HCT116 (cell line): ENCODE measurements around the gene FGFR4. TPM values are rescaled to one million over a fixed set of nuclear protein-coding genes. Genes with fewer than 3 reads are reported as not detected.

Experiments used
- ATAC-seq: fragments of 200-7000 bp; cut with Tn5 transposase; 2 replicates; pipeline ENCODE4 v1.9.1; 2020; ENCODE audit warnings: mild to moderate bottlenecking, moderate library complexity
- BruUV-seq: library from RNA; stranded (reverse); fragments of 400-500 nt; replicated peaks from 2 replicates; lab custom pipeline; 2021; lab: Mats Ljungman, UMichigan
- CTCF ChIA-PET: fragments of 300-600 bp; sonication (Branson Sonifier 250); formaldehyde crosslinking; loops from one replicate; lab custom pipeline; 2021; ENCODE audit warnings: antibody characterized with exemption; lab: Charles Lee
- POLR2A ChIA-PET: fragments of 300-600, 350-600 bp; sonication (Branson Sonifier 250); formaldehyde crosslinking; loops from one replicate; lab custom pipeline; 2021; ENCODE audit warnings: antibody characterized with exemption; lab: Charles Lee
- RAD21 ChIA-PET, 2 experiments: fragments of 300-600 bp; sonication (Branson Sonifier 250); formaldehyde crosslinking; loops; one replicate each; lab custom pipeline; 2023; ENCODE audit warnings: low total read pairs in 2 of 2; ENCODE audit not compliant: uncharacterized antibody in 2 of 2, unreplicated experiment in 2 of 2, low non-redundant PET in 1 of 2; lab: Charles Lee
- DNase-seq: peaks from one replicate; pipeline ENCODE4 v3.0.0-alpha.2; 2010; ENCODE audit warnings: low read depth, low spot score
- H2AFZ ChIP-seq: fragments of 200-600 bp; shearing (Covaris generic), sonication (generic); 2 replicates; pipeline ENCODE4 v1.6.1; 2017; ENCODE audit warnings: low read depth, mixed run types, mixed read lengths, antibody characterized with exemption, low read length; ENCODE audit not compliant: poor library complexity, severe bottlenecking
- H3K27ac ChIP-seq: 2 replicates; pipeline ENCODE4 v1.5.1; 2012; ENCODE audit warnings: low read depth, low read length
- H3K27me3 ChIP-seq: fragments of 200-600 bp; sonication (generic); 2 replicates; pipeline ENCODE4 v1.6.1; 2016; ENCODE audit warnings: mixed run types, low read length, mixed read lengths; ENCODE audit not compliant: insufficient read depth
- H3K36me3 ChIP-seq, 2 experiments: fragments of 200-500 bp in 1 of 2; fragments of 200-600 bp in 1 of 2; sonication (Bioruptor generic) in 1 of 2; sonication (generic) in 1 of 2; 2 replicates each; pipeline versions ENCODE4 v1.5.1 to v1.6.1; 2014 to 2016; ENCODE audit warnings: low read length in 2 of 2, inconsistent platforms in 1 of 2, mixed read lengths in 1 of 2, mixed run types in 1 of 2; ENCODE audit not compliant: insufficient read depth in 2 of 2, control insufficient read depth in 1 of 2
- H3K4me1 ChIP-seq, 2 experiments: fragments of 200-600 bp in 1 of 2; sonication (generic) in 1 of 2; 2 replicates each; pipeline versions ENCODE4 v1.5.1 to v1.6.1; 2012 to 2017; ENCODE audit warnings: low read length in 2 of 2, inconsistent platforms in 1 of 2, mild to moderate bottlenecking in 1 of 2, mixed read lengths in 1 of 2, mixed run types in 1 of 2, moderate library complexity in 1 of 2; ENCODE audit not compliant: insufficient read depth in 2 of 2, control insufficient read depth in 1 of 2
- H3K4me2 ChIP-seq: fragments of 200-600 bp; sonication (generic); 2 replicates; pipeline ENCODE4 v1.6.1; 2017; ENCODE audit warnings: mixed run types, low read length, mixed read lengths
- H3K4me3 ChIP-seq, 2 experiments: fragments of 200-600 bp in 1 of 2; sonication (generic) in 1 of 2; replicated peaks in 1 of 2; 2 replicates each; pipeline ENCODE4 v1.5.1; 2011 to 2016; ENCODE audit warnings: low read length in 2 of 2, control low read depth in 1 of 2, low read depth in 1 of 2, mild to moderate bottlenecking in 1 of 2, mixed read lengths in 1 of 2, mixed run types in 1 of 2
- H3K79me2 ChIP-seq: fragments of 200-600 bp; sonication (generic); 2 replicates; pipeline ENCODE4 v1.6.1; 2017; ENCODE audit warnings: mild to moderate bottlenecking, mixed run types, low read length, moderate library complexity, mixed read lengths; ENCODE audit not compliant: insufficient read depth
- H3K9ac ChIP-seq: fragments of 200-600 bp; sonication (generic); 2 replicates; pipeline ENCODE4 v1.6.1; 2016; ENCODE audit warnings: low read length, mixed read lengths
- H3K9me2 ChIP-seq: fragments of 200-600 bp; sonication (generic), shearing (Covaris generic); 2 replicates; pipeline ENCODE4 v1.6.1; 2017; ENCODE audit warnings: mixed run types, mild to moderate bottlenecking, moderate library complexity; ENCODE audit not compliant: insufficient read depth
- H3K9me3 ChIP-seq, 2 experiments: fragments of 200-500 bp in 1 of 2; fragments of 200-600 bp in 1 of 2; sonication (Bioruptor generic) in 1 of 2; sonication (generic) in 1 of 2; 2 replicates each; pipeline ENCODE4 v1.6.1; 2014 to 2017; ENCODE audit warnings: low read length in 2 of 2, mixed read lengths in 2 of 2, inconsistent platforms in 1 of 2, low read depth in 1 of 2, mild to moderate bottlenecking in 1 of 2, mixed run types in 1 of 2, moderate library complexity in 1 of 2; ENCODE audit not compliant: control insufficient read depth in 1 of 2, insufficient read depth in 1 of 2
- H4K20me1 ChIP-seq: fragments of 200-600 bp; sonication (generic), shearing (Covaris generic); 2 replicates; pipeline ENCODE4 v1.6.1; 2017; ENCODE audit warnings: mixed run types, mild to moderate bottlenecking, moderate library complexity; ENCODE audit not compliant: insufficient read depth
- ATF3 ChIP-seq: IDR thresholded peaks from 2 replicates; pipeline ENCODE4 v1.6.1; 2012
- CBX3 ChIP-seq: IDR thresholded peaks from 2 replicates; pipeline ENCODE4 v1.6.1; 2012; ENCODE audit warnings: low read depth
- CEBPB ChIP-seq: IDR thresholded peaks from 2 replicates; pipeline ENCODE4 v1.6.1; 2012; ENCODE audit warnings: low read depth
- CTCF ChIP-seq, 3 experiments: fragments of 200-600 bp in 1 of 3; sonication (generic) in 1 of 3; IDR thresholded peaks in 2 of 3; conservative IDR thresholded peaks in 1 of 3; 2 replicates each; pipeline ENCODE4 v1.5.1; 2012 to 2017; ENCODE audit warnings: low read depth in 2 of 3, low read length in 2 of 3, antibody characterized with exemption in 1 of 3, borderline replicate concordance in 1 of 3, control low read depth in 1 of 3, mild to moderate bottlenecking in 1 of 3, mixed read lengths in 1 of 3, mixed run types in 1 of 3, moderate library complexity in 1 of 3; ENCODE audit not compliant: insufficient read depth in 1 of 3
- EZH2 ChIP-seq: fragments of 200-600 bp; sonication (generic); IDR thresholded peaks from 2 replicates; pipeline ENCODE4 v1.6.1; 2017; ENCODE audit warnings: antibody characterized with exemption, mixed run types
- FOSL1 ChIP-seq: IDR thresholded peaks from 2 replicates; pipeline ENCODE4 v1.6.1; 2012; ENCODE audit warnings: low read depth
- JUND ChIP-seq: IDR thresholded peaks from 2 replicates; pipeline ENCODE4 v1.6.1; 2012
- POLR2AphosphoS5 ChIP-seq: IDR thresholded peaks from 2 replicates; pipeline ENCODE4 v1.6.1; 2011; ENCODE audit warnings: mild to moderate bottlenecking, low read depth, low read length, moderate library complexity
- RAD21 ChIP-seq: IDR thresholded peaks from 2 replicates; pipeline ENCODE4 v1.6.1; 2012; ENCODE audit warnings: low read depth, mild to moderate bottlenecking
- REST ChIP-seq: IDR thresholded peaks from 2 replicates; pipeline ENCODE4 v1.6.1; 2012; ENCODE audit warnings: low read depth
- SIN3A ChIP-seq: IDR thresholded peaks from 2 replicates; pipeline ENCODE4 v1.6.1; 2012; ENCODE audit warnings: low read depth
- SP1 ChIP-seq: IDR thresholded peaks from 2 replicates; pipeline ENCODE4 v1.6.1; 2012; ENCODE audit warnings: low read depth
- TCF7L2 ChIP-seq: IDR thresholded peaks from 2 replicates; pipeline ENCODE4 v1.7.0; 2011; ENCODE audit warnings: borderline replicate concordance, inconsistent platforms; ENCODE audit not compliant: insufficient read depth, insufficient read length; ENCODE audit errors: extremely low read depth
- ZBTB33 ChIP-seq: IDR thresholded peaks from 2 replicates; pipeline ENCODE4 v1.6.1; 2011; ENCODE audit warnings: mild to moderate bottlenecking, low read length, moderate library complexity; ENCODE audit not compliant: insufficient replicate concordance; ENCODE audit errors: extremely low read depth
- ZNF274 ChIP-seq: fragments of 200-500 bp; sonication (Bioruptor generic); IDR thresholded peaks from 2 replicates; pipeline ENCODE4 v1.6.1; 2014; ENCODE audit warnings: mild to moderate bottlenecking, low read depth, low read length, inconsistent platforms
- intact Hi-C: fragments of 100-400 bp; cut with micrococcal nuclease; formaldehyde crosslinking; loops from 2 replicates; pipeline ENCODE4 v1.10.0; 2022
- total RNA-seq: library from RNA; stranded (reverse); gene quantifications from one replicate; pipeline ENCODE4 v1.2.1, GENCODE V29; 2021; ENCODE audit not compliant: unreplicated experiment

FGFR4 gene
- total RNA-seq, 1 experiment from 2014 or later, result 78.1 TPM

DNA sequence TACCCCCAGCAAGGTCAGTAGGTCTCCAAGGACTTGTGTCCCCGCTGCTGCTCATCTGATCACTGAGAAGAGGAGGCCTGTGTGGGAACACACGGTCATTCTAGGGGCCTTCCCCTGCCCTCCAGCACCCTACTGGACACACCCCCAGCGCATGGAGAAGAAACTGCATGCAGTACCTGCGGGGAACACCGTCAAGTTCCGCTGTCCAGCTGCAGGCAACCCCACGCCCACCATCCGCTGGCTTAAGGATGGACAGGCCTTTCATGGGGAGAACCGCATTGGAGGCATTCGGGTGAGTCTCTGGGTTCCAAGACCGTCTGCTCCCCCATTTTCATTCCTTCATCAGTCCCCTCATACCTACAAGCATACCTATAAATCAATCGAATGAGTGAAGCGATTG lies 4.1 kb downstream of the FGFR4 start:
- CTCF ChIA-PET, result no interaction called here
- TF ChIP-seq RAD21, result no peak
- no peak for TF ChIP-seq REST
- TF ChIP-seq POLR2AphosphoS5, result no peak
- no peak for TF ChIP-seq CTCF (IDR thresholded peaks at IDR 0.05 in 2 of 3, conservative IDR thresholded peaks at IDR 0.05 in 1 of 3; ENCODE audit: borderline replicate concordance in 1 of 3, insufficient read depth in 1 of 3, low read depth in 2 of 3, low read length in 2 of 3)
- no peak for TF ChIP-seq JUND
- no peak for TF ChIP-seq ATF3
- TF ChIP-seq EZH2, result no peak
- TF ChIP-seq CEBPB, result no peak
- TF ChIP-seq CBX3, result no peak
- TF ChIP-seq SP1, result no peak
- TF ChIP-seq FOSL1, result no peak
- TF ChIP-seq ZNF274, result no peak
- TF ChIP-seq ZBTB33, result no peak
- TF ChIP-seq SIN3A, result no peak
- no peak for TF ChIP-seq TCF7L2
- Histone ChIP-seq H3K79me2 (peaks cover 21% of the 10 kb centered on the region), H3K27me3 (no peaks in the 10 kb centered on the region), H3K4me1 (peaks cover 6 to 12% of the 10 kb centered on the region in 2 experiments; a peak in 3 of 4 replicates), H3K9me2 (no peaks in the 10 kb centered on the region), H3K9ac (no peak overlapping the region), H2AFZ (no peak overlapping the region), H3K36me3 (peaks cover 3 to 12% of the 10 kb centered on the region in 2 experiments; a peak in 2 of 4 replicates), H3K4me2 (no peak overlapping the region), H3K9me3 (no peaks in the 10 kb centered on the region), H4K20me1 (no peaks in the 10 kb centered on the region), H3K27ac (no peak overlapping the region), H3K4me3 (no peak overlapping the region)
- POLR2A ChIA-PET, result no interaction called here
- RAD21 ChIA-PET, result no interaction called here
- no TSS peak for BruUV-seq
- ATAC-seq (no peak), DNase-seq (no peak)
- intact Hi-C loops, result no loop called here
